GM18951 (cell line): ENCODE data around the gene FLRT1.

Experiments
- POLR2A ChIP-seq: IDR thresholded peaks from 4 replicates; pipeline ENCODE4 v1.6.1; 2011; ENCODE audit warnings: mild to moderate bottlenecking; ENCODE audit not compliant: insufficient read length, insufficient read depth; ENCODE audit errors: extremely low read depth
- in situ Hi-C: fragments of 300-500 bp; cut with MboI; formaldehyde crosslinking; loops from one replicate; pipeline ENCODE4 v1.12.0; 2022; ENCODE audit warnings: low sequenced_read_pairs, mixed read lengths, inconsistent platforms; ENCODE audit not compliant: unreplicated experiment

Gene FLRT1

GRCh38 chr11:64000026-64000739 is 35.5 kb upstream of the FLRT1 start:
- TF ChIP-seq POLR2A: no peak

GRCh38 chr11:64000740-64001483 is 34.8 kb upstream of the FLRT1 start:
- in situ Hi-C loops: no loop called here
- no peak for TF ChIP-seq POLR2A

More at GRCh38 chr11:64000026-64000739, 35.5 kb upstream of the FLRT1 start:
- in situ Hi-C loops: no loop called here

DNA sequence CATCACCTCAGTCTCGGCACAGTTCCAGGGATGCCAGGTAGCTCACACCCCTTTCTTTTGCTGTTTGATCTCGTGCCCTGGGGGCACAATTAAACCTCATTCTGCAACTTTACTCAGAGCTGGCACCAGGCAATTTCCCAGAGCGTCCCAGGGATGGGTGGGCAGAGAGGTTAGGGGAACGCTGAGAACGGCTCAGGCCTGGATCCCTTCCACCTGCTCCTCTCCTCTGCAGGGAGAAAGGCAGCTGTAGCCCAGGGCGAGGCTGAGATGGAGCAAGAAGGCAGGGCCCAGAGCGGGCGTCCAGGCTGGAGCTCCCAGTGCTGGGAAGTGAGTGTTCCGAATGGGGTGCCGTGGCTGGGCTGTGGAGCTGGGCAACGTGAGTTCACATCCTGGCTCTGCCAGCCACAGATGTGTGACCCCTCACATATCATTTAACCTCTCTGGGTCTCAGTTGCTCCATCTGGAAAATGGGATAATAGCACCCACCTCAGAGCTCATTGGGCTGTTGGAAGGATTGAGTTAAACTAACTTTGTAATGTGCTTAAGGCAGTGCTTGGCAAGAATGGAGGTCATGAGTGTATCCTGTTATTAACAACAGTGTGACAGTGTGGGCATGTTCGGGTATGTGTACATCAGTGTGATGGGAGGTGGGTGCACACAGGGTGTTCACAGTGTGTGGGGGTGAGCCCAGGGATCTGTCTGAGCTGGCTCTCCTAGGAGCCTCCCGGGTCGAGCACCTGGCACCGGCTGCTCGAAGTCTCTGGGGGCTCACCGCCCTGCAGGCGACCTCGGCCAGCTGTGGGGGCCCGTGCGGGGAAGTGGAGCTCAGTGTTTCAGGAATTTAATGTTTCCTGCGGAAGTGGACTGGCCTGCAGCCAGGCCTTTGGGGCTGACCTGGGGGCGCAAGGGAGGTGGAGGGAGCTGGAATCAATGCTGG is 34.0 kb upstream of the FLRT1 start:
- in situ Hi-C loops: no loop called here
- no peak for TF ChIP-seq POLR2A

- TF ChIP-seq POLR2A: no peak
- in situ Hi-C loops: no loop called here
These were observed 31.7 kb upstream of the FLRT1 start for GRCh38 chr11:64003807-64004589.

- in situ Hi-C loops: no loop called here
- no peak for TF ChIP-seq POLR2A
These were observed 31.1 kb upstream of the FLRT1 start for GRCh38 chr11:64004590-64004984.

DNA sequence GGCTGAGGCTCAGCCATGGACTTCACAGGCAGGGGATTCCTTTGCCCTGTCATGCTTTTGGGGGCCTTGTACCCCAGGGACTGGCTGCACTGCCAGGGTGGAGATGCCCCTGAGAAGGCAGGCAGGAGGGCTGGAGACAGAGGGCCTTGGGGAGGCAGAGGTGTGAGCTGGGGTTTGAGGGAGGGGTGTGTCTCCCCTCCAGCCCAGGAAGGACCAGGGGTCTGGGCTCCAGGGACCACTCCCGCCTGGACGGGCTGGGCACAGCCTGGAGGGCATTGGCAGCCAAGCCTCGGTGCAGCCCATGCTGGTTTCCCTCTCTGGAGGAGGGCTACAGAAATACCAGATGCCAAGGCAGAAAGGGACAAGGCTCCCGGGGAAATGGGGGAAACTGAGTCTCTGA is 30.0 kb upstream of the FLRT1 start:
- in situ Hi-C loops: no loop called here
- no peak for TF ChIP-seq POLR2A

- in situ Hi-C loops: no loop called here
- TF ChIP-seq POLR2A: no peak
These were observed 29.3 kb upstream of the FLRT1 start for GRCh38 chr11:64006398-64006797.

DNA sequence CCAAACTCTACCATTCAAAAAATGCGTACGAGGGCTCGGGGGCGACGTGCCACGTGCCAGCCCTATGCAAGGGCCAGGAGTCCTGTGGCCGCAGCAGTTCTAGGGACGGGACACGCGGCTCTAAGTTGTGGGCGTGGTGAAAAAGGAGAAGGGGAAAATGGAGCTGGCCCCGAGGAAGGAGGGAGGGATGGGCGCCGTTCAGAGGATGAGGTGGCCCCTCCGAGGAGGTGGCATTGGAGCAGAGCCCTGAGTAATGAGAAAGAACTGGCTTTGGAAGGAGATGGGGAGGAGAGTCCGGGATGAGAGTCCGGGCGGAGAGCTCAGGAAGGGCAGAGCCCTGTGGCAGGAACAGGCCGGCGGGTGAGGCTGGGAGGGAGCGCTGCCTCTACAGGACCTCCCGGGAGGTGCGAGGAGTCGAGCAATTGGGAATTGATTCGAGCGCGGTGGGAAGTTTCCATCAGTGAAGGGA is 28.5 kb upstream of the FLRT1 start:
- TF ChIP-seq POLR2A: no peak
- in situ Hi-C loops: no loop called here

- in situ Hi-C loops: no loop called here
- no peak for TF ChIP-seq POLR2A
These were observed 28.0 kb upstream of the FLRT1 start for GRCh38 chr11:64007629-64008282.

GRCh38 chr11:64008283-64008913 is 27.3 kb upstream of the FLRT1 start:
- in situ Hi-C loops: no loop called here
- TF ChIP-seq POLR2A: no peak

DNA sequence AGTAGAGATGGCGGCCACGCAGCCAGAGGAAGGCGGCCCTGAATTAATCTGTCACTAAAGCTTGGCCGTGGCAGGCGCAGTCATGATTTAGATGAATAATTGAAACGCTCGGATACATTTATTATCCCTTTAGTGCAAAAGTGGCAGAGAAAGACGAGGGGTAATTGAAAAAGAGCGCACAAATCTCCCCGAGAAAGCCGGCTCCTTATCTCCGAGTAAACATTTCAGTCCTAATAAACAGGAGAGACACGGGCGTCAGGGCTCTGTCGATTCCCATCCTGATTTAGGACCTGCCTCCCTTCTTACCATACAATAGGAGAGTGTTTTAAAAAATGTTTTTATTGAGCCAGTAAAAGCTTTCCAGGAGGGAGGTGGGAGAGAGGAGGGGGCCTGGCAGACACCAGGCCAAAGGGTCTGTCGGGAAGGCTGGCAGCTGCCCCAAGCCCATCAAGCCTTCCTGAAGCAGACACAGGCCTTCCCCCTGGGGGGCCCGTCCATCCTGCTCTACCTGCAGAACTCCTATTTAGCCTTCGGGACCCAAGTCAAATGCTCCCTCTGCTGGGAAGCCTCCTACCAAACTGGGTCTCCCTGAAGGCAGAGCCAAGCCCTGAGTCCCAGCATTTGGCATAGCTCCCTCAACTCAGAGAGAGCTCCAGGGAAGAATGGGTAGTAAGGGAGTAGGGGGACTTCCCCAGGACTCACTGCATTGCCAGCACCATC is 26.7 kb upstream of the FLRT1 start:
- in situ Hi-C loops: no loop called here
- no peak for TF ChIP-seq POLR2A

DNA sequence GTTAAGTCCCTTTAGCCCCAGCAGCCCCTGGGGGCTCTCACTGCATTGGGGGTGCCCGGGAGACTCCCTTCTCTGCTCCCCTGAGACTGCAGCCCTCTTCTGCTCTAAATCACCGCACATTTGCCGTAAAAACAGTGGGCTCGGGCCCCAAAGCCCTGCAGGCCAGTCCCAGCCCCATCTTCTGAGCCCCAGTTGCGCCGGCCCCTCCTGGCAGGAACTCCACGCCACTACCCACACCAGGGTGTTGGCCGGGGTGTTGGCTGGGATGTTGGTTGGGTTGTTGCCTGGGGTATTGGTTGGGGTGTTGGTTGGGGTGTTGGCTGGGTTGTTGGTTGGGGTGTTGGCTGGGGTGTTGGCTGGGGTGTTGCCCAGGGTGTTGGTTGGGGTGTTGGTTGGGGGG is 26.0 kb upstream of the FLRT1 start:
- in situ Hi-C loops: no loop called here
- TF ChIP-seq POLR2A: no peak
